Fibroblast of the conjunctiva (primary cell): ENCODE measurements around the gene PPP1R7.
A peak's percentile ranks its signal among the peaks of the same experiment; 100 is the strongest.

Source experiments
- DNase-seq: peaks from one replicate; pipeline ENCODE4 v3.0.0-alpha.2; 2010; ENCODE audit warnings: low read depth

Gene PPP1R7

DNA sequence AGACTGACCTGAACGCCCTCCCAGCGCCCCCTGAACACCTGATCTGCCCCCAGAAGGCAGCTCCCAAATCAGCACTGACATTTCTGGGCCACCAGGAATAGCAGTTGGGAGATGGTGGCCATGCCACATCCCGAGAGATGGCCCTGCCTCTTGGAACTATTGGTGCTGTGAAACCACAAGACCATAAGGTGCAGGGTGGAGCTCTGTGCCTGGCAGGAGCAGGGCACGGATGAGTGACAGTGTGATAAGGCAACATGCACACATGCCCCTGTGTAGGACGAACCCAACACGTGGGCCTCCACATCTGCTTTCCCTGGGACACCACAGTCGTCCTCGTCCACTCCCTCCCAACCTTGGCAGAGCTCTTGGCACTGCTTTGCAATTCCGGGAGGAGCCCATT, 65.2 kb downstream of the PPP1R7 start:
- no peak for DNase-seq

DNA sequence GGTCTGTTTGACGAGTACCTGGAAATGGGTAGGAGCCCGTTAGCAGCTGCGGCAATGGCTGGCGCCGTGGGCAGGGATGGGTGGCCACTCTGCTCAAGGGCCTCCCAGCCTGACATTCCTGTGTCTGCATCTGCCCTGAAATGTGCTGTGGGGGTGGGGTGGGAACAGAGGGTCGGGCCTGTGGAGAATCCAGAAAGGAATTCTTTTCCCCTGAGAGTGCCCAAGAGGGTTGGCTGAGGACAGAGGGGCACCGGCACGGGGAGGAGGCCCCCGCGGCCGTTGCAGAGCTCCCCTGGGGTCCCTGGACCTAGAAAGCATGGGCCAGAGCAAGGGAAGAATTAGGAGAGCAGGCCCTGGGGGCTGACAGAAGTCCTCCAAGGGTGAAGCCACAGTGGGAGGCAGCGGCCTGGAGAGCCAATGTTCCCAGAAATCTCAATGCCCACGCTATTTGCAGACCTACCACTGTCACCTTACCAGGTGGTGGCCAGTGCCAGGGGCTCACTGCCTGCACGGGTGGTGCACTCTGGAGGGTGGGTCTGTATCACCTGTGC, 66.0 kb downstream of the PPP1R7 start:
- no peak for DNase-seq

GRCh38 chr2:241217320-241218031, 67.2 kb downstream of the PPP1R7 start:
- peak; percentile 13 for DNase-seq

GRCh38 chr2:241218131-241219029, 68.1 kb downstream of the PPP1R7 start:
- DNase-seq: no peak

DNA sequence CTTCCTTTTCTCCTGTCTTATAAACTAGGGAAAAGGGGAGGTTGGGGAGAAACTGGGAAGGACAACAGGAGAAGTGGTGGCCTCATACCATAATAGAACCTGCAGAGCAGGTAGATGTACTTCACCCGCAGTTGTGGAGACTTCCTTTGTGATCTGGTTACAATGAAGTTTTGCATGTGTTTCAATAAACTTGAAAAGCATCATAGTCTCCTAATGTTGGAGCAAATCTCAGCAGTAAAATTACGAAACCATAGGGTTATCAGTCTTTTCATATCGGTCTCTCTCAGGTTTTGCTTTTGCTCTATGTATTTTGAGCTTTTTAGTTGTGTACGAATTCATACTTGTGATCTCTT, 68.7 kb downstream of the PPP1R7 start:
- no peak for DNase-seq

DNA sequence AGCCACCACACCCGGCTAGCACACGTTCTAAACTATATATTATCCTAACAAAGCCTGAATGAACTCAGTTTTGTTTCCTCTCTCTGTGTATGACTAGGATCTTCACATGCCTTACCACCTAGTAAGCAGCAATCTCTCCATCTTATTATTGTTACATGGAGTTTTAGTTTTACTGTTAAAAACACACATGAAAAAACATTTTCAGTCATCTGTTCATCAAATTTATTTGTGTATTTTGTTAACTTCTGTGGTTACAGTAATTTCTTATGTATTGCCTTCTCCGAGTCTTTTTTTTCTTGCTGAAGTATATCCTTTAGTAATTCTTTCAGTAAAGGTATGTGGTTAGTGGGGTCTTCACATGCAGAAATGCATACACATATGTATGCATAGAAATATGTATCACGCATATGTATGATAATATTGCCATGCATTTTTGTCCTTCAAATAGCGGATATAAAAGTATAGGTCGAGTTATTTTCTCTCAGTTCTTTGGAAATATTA, 69.6 kb downstream of the PPP1R7 start:
- DNase-seq: no peak

DNA sequence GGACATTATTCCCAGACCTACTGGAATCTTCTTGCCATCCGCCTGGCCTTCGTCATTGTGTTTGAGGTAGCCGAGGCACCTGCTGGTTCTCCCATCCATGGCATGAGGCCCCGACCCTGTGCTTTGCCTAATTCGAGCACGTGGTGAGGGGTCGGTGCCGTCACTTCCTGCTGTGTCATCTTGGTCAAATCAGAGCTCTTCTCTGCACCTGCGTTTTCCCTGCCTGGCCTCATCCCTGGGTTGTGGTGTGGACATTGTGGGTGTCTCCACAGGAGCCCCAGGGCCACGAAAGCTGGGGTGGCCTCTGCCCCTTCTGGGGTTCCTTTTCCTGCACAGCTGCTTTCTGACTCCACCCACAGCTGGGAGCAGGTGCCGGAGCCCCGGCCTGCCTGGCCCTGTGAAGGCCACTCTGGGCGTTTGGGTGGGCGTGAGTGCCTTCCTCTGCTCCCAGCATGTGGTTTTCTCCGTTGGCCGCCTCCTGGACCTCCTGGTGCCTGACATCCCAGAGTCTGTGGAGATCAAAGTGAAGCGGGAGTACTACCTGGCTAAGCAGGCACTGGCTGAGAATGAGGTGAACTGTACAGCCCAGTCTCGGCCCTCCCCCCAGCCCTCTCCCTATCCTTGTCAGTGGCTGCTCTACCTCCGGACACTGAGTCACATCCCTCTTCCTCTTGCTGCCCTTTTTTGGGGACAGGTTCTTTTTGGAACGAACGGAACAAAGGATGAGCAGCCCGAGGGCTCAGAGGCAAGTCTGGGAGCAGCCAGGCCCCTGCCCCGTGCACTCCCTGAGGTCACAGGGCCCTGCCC, 73.1 kb downstream of the PPP1R7 start:
- DNase-seq: no peak

- DNase-seq: peak; percentile 27
Observed at GRCh38 chr2:241224018-241224850, 74.0 kb downstream of the PPP1R7 start.

DNA sequence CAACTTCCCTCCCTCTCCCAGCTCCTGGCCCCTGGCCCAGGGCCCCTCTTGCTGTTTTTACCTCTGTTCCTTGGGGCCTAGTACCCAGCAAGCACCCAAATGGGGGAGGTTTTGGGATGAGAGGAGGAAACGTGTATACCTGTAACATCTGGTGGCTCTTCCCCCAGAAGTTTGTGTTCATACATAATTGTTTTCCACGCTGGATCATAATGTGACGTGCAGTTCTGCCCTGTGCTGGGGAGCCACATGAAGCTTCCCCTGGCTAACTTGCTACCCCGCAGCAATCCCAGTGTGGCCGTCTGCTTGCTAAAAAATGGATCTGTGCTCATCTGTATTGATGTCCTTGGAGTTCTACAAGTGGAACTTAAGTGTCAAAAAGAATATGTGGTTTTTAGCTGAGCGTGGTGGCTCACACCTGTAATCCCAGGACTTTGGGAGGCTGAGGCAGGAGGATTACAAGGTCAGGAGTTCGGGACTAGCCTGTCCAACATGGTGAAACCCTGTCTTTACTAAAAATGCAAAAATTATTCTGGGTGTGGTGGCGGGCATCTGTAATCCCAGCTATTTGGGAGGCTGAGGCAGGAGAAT, 74.7 kb downstream of the PPP1R7 start:
- DNase-seq: no peak

DNA sequence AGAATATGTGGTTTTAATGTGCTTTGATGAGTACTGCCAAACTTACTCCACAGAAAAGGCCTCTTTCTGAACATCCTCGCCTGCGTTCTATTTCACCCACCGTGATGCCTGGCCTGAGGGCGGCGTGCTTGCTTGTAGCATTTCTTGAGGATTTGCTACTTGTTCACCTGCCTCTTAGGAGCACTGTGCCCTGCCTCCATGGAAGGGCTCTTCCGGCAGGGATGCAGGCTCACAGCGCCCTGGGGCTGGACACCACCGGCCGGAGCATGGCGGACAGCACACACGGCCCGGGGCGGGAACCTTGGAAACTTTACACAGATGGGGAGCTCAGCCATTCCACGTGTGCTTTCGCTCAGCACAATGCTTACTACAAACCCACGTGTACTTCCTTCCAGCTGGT, 75.3 kb downstream of the PPP1R7 start:
- no peak for DNase-seq

GRCh38 chr2:241225983-241226382, 75.7 kb downstream of the PPP1R7 start:
- no peak for DNase-seq

DNA sequence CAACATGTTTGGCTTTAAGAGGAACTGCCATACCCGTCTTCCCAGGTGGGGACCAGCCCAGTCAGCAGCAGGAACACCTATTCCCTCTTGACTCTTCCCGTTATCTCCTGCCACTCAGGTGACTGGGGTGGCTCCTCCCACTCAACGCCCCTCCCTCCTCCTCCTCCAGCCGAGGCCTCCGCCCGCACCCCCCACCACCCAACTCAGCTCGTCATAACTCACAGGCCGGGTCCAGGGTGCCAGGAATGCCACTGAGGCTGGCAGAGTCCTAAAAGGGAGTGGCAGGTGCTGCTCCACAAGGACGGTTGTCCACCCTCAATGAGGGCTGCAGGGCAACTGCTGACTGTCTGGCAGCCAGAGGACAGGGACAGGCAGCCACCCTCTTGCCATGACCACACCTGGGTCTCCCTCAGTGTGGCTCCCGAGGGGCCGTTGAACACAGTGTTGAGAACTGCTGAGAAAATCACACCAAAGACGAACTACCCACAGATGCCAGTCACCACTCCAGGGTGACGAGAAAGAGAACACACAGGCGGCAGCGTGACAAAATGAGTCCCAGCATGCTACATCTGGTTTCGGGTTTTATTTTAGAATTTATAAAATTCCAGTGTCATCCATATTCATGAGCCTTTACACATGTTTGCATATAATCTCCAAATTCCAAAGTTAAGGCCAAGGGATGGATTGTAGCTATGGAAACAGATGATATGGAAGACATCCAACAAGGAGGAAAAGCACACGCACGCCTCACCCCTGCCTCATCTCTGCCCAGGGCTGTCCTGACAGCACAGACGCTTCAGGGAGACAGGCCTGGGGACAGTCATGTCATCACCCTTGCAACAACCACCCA, 76.7 kb downstream of the PPP1R7 start:
- no peak for DNase-seq

GRCh38 chr2:241227594-241227993, 77.3 kb downstream of the PPP1R7 start:
- no peak for DNase-seq

DNA sequence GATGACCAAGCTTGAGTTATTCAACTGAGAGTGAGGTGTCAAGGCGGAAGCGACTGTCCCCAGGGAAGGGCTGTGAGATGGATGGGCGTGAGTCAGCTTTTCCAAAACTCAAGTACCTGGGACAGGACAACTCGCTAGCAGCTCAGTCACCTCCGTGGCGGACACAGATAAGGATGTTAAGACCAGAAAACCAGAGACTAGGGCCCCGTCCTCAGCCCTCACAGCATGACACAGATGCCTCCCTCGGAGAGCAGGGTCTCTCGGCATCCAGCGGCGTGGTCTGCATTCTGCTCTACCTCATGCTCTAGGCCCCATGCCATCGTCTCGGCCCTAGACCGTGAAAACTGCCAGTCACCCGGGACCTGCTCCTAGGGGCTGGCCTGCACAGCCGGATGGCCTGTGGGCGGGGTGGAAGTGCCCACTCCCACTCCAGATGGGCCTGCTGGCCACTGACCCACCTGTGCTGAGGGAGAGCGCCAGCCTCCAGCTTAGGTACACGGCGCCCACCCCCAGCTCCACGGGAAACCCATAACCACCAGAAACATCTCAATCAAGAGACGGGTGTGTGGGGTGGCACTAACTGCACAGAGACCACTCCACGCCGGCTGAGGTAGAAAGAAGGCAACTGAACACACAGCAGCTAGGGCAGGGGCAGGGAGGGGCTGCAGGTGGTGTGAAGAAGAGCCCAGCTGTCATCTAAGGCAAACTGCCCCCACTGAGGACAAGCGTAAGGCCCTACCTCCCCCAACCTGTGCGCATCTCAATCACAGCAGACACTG, 78.0 kb downstream of the PPP1R7 start:
- DNase-seq: no peak

DNA sequence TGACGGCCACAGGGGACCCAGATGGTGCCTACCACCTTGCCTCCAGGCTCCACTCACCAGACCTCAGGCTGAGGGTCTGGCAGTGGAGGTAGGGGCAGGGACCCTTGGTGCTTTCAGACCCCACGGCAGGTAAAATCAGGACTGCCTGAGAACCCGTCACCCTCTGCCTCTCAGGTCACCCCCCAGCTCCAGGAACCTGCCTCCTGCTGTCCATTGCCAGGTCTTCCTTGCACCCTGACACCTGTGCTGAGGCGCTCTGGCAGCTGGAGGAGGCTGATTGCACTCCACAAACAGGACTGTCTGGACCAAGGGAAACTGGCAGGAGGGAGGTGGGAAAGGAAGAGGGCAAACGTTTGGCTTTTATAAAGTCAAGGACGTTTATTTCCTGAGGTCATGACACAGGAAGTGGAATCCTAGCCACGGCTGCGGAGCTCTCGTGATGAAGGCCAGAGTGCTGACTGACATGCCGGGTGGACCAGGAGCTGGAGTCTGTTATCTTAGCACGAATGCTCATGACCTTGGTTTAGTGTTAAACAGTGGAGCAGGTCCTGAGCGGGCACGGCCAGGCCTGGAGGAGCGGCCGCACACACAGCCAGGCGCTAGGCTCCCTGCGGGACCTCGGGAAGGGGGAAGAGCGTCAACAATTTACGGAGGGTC, 78.7 kb downstream of the PPP1R7 start:
- no peak for DNase-seq

- no peak for DNase-seq
Observed at GRCh38 chr2:241229563-241230401, 79.5 kb downstream of the PPP1R7 start.

GRCh38 chr2:241230435-241230834, 80.2 kb downstream of the PPP1R7 start:
- no peak for DNase-seq
